ENCODE measurements around the gene GBE1.

DNA sequence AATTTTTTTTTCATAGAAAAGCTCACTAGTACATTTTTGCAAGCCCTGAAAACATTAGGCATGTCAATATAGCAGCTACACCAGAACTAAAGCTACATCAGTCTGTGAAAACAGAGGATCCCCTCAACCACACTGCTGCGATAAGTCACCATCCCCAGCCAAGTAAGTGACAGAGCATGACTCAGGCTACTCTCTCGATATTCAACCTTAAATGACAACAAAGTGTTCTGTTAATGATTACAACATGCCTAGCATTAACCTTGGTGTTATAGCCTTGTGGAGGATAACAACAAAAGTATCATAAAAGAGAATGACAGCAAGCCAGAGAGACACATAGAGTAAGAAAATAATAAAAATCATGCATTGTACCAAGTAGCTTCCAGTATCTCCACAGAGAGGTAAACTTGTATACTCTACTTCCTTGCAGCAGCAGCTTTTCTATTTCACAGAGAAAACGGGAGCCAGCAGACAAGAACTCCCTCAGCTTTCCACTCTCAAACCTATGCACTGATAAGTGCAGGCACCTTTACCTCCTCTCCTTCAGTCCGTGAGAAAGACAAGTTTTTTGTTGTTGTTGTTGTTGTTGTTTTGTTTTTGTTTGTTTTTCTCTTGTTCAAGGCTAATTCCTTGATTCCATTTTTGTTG, 76.6 kb downstream of the GBE1 start:
- TF ChIP-seq, protein P1, sequence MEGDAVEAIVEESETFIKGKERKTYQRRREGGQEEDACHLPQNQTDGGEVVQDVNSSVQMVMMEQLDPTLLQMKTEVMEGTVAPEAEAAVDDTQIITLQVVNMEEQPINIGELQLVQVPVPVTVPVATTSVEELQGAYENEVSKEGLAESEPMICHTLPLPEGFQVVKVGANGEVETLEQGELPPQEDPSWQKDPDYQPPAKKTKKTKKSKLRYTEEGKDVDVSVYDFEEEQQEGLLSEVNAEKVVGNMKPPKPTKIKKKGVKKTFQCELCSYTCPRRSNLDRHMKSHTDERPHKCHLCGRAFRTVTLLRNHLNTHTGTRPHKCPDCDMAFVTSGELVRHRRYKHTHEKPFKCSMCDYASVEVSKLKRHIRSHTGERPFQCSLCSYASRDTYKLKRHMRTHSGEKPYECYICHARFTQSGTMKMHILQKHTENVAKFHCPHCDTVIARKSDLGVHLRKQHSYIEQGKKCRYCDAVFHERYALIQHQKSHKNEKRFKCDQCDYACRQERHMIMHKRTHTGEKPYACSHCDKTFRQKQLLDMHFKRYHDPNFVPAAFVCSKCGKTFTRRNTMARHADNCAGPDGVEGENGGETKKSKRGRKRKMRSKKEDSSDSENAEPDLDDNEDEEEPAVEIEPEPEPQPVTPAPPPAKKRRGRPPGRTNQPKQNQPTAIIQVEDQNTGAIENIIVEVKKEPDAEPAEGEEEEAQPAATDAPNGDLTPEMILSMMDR (IDR thresholded peaks at IDR 0.05 in 2 of 3, conservative IDR thresholded peaks at IDR 0.05 in 1 of 3; ENCODE audit: control insufficient read depth in 2 of 3, extremely low read depth in 1 of 3, insufficient read depth in 1 of 3, low read depth in 3 of 3, low read length in 3 of 3), result no peak
- TF ChIP-seq CHD1 (IDR thresholded peaks at IDR 0.05; ENCODE audit: low read depth, low read length), result no peak
